Choroid plexus epithelial cell (primary cell): ENCODE data around the gene CDK14.

Experiments used
- DNase-seq: peaks from one replicate; pipeline ENCODE4 v3.0.0-alpha.2; 2010; ENCODE audit warnings: low read depth
- H3K4me3 ChIP-seq: 2 replicates; pipeline ENCODE4 v1.5.1; 2011; ENCODE audit warnings: low read depth, mild to moderate bottlenecking, control low read depth, low read length, moderate library complexity
- CTCF ChIP-seq: conservative IDR thresholded peaks from 2 replicates; pipeline ENCODE4 v1.5.1; 2011; ENCODE audit warnings: low read depth, mild to moderate bottlenecking, control low read depth, inconsistent platforms, low read length, moderate library complexity

CDK14 gene

GRCh38 chr7:90595801-90596670 lies at the start of gene CDK14:
TSS of gene CDK14 (plus strand) at chr7:90596321. CDS start at chr7:90596628, 307 bp downstream.
- peak; percentile 75 for DNase-seq
- TF ChIP-seq CTCF: peak; percentile 50
- H3K4me3 ChIP-seq: peak within 1 kb of the TSS; percentile 78

- TF ChIP-seq CTCF: no peak
- no peak overlapping the region for H3K4me3 ChIP-seq
- DNase-seq: peak; percentile 25
These were observed 45.1 kb upstream of the CDK14 start for GRCh38 chr7:90551036-90551435.

GRCh38 chr7:90552521-90552920 lies 43.6 kb upstream of the CDK14 start:
- peak; percentile 40 for TF ChIP-seq CTCF
- H3K4me3 ChIP-seq: no peak overlapping the region
- peak; percentile 54 for DNase-seq

DNA sequence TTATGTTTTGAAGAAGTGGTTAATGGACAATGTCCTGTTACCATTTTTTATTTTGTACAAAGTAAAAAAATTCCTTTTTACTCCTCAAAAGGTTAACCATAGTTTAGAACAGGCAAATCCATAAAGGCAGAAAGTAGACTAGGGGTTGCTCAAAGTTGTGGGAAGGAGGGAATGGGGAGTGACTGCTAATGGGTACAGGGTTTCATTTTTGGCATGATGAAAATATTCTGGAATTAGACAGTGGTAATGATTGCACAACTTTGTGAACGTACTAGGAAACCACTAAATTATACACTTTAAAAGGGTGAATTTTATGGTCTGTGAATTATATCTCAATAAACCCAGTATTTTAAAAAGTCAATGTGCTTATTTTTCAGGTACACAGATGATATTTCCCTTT lies 35.4 kb upstream of the CDK14 start:
- DNase-seq: peak; percentile 12
- no peak for TF ChIP-seq CTCF
- H3K4me3 ChIP-seq: no peak overlapping the region

- no peak overlapping the region for H3K4me3 ChIP-seq
- TF ChIP-seq CTCF: no peak
- no peak for DNase-seq
These were observed 32.8 kb upstream of the CDK14 start for GRCh38 chr7:90563286-90563685.

DNA sequence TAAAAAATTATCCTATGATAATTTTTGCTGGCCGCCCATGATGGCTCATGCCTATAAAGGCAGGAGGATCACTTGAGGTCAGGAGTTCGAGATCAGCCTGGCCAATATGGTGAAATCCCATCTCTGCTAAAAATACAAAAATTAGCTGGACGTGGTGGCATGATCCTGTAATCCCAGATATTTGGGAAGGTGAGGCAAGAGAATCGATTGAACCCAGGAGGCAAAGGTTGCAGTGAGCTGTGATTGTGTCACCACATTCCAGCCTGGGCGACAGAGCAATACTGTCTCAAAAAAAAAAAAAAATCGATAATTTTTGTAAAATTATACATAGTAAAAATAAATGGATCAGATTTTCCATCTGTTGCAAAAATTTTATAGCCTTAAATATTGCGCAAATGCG lies 31.7 kb upstream of the CDK14 start:
- H3K4me3 ChIP-seq: no peak overlapping the region
- no peak for DNase-seq
- TF ChIP-seq CTCF: no peak

GRCh38 chr7:90568213-90568612 lies 27.9 kb upstream of the CDK14 start:
- peak; percentile 50 for DNase-seq
- TF ChIP-seq CTCF: no peak
- no peak overlapping the region for H3K4me3 ChIP-seq
